GM23338 (cell line): ENCODE data around the gene ELAVL4.

Experiments used
- CREB1 ChIP-seq: fragments of 250-450 bp; sonication (Bioruptor Pico); IDR thresholded peaks from 2 replicates; pipeline ENCODE4 v1.5.0; 2020; ENCODE audit warnings: low read depth, mild to moderate bottlenecking, moderate library complexity
- EZH2 ChIP-seq: fragments of 200-600 bp; sonication (generic); IDR thresholded peaks from one replicate; pipeline ENCODE4 v1.8.0; 2017; ENCODE audit warnings: antibody characterized with exemption, mild to moderate bottlenecking, low read depth; ENCODE audit not compliant: unreplicated experiment
- EZH2phosphoT487 ChIP-seq: fragments of 200-600 bp; sonication (generic); IDR thresholded peaks from one replicate; pipeline ENCODE4 v1.8.1; 2018; ENCODE audit warnings: antibody characterized with exemption; ENCODE audit not compliant: unreplicated experiment
- JUNB ChIP-seq: IDR thresholded peaks from one replicate; pipeline ENCODE4 v1.6.1; 2016; ENCODE audit warnings: antibody characterized with exemption; ENCODE audit not compliant: unreplicated experiment
- NANOG ChIP-seq: IDR thresholded peaks from 2 replicates; pipeline ENCODE4 v1.6.1; 2016; ENCODE audit warnings: antibody characterized with exemption, borderline replicate concordance
- POLR2AphosphoS5 ChIP-seq: IDR thresholded peaks from 2 replicates; pipeline ENCODE4 v1.6.1; 2016; ENCODE audit warnings: antibody characterized with exemption, low read depth
- STAT1 ChIP-seq: IDR thresholded peaks from one replicate; pipeline ENCODE4 v1.6.1; 2016; ENCODE audit warnings: antibody characterized with exemption; ENCODE audit not compliant: unreplicated experiment
- ZNF114 ChIP-seq: fragments of 250-450 bp; sonication (Bioruptor Pico); IDR thresholded peaks from 2 replicates; pipeline ENCODE4 v1.5.0; 2020; ENCODE audit warnings: mild to moderate bottlenecking, moderate library complexity
- ZNF331 ChIP-seq: fragments of 250-450 bp; sonication (Bioruptor Pico); IDR thresholded peaks from 2 replicates; pipeline ENCODE4 v1.5.0; 2020; ENCODE audit warnings: low read depth, mild to moderate bottlenecking, moderate library complexity
- TF ChIP-seq, protein P1 (sequence below), 2 experiments: fragments of 200-600 bp in 1 of 2; sonication (generic) in 1 of 2; conservative IDR thresholded peaks; 2 replicates each; pipeline versions ENCODE4 v1.5.1 to v1.6.1; 2016 to 2017; ENCODE audit warnings: antibody characterized with exemption in 2 of 2, low read depth in 2 of 2, mild to moderate bottlenecking in 2 of 2, moderate library complexity in 1 of 2
- TF ChIP-seq, protein P2 (sequence below): IDR thresholded peaks from one replicate; pipeline ENCODE4 v1.6.1; 2018; ENCODE audit warnings: antibody characterized with exemption; ENCODE audit not compliant: unreplicated experiment
- TF ChIP-seq, protein P3 (sequence below): IDR thresholded peaks from 2 replicates; pipeline ENCODE4 v1.6.1; 2016; ENCODE audit warnings: antibody characterized with exemption
- TF ChIP-seq, protein P4 (sequence below): fragments of 250-450 bp; sonication (Bioruptor Pico); IDR thresholded peaks from 2 replicates; pipeline ENCODE4 v1.5.0; 2020; ENCODE audit warnings: mild to moderate bottlenecking, moderate library complexity

DNA sequence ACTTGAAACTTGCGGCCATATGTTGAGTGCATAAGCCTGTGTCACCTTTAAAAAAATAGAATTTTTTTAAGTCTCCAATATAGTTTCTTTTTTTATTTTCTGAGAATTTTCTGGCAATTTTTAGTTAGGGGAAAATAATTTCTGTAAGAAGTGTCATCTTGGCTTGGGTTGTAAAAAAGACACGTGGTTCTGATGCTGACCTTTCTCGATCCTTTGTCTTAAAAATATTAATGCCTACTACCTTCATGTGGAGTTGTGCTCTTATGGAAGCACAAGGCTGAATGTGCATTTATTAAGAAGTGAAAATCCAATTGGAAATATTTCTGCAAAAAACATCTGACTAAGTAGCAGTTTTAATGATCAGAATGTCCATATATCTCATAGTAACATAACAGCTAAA, 3.5 kb downstream of the ELAVL4 start:
- TF ChIP-seq, protein P1, sequence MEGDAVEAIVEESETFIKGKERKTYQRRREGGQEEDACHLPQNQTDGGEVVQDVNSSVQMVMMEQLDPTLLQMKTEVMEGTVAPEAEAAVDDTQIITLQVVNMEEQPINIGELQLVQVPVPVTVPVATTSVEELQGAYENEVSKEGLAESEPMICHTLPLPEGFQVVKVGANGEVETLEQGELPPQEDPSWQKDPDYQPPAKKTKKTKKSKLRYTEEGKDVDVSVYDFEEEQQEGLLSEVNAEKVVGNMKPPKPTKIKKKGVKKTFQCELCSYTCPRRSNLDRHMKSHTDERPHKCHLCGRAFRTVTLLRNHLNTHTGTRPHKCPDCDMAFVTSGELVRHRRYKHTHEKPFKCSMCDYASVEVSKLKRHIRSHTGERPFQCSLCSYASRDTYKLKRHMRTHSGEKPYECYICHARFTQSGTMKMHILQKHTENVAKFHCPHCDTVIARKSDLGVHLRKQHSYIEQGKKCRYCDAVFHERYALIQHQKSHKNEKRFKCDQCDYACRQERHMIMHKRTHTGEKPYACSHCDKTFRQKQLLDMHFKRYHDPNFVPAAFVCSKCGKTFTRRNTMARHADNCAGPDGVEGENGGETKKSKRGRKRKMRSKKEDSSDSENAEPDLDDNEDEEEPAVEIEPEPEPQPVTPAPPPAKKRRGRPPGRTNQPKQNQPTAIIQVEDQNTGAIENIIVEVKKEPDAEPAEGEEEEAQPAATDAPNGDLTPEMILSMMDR (conservative IDR thresholded peaks at IDR 0.05; ENCODE audit: low read depth in 2 of 2): no peak
- TF ChIP-seq POLR2AphosphoS5 (no peak), EZH2phosphoT487 (no peak), JUNB (no peak), ZNF114 (CRISPR knock-in tag) (no peak), EZH2 (no peak), CREB1 (CRISPR knock-in tag) (no peak), NANOG (no peak), STAT1 (no peak), ZNF331 (CRISPR knock-in tag) (no peak)
- TF ChIP-seq, protein P2, sequence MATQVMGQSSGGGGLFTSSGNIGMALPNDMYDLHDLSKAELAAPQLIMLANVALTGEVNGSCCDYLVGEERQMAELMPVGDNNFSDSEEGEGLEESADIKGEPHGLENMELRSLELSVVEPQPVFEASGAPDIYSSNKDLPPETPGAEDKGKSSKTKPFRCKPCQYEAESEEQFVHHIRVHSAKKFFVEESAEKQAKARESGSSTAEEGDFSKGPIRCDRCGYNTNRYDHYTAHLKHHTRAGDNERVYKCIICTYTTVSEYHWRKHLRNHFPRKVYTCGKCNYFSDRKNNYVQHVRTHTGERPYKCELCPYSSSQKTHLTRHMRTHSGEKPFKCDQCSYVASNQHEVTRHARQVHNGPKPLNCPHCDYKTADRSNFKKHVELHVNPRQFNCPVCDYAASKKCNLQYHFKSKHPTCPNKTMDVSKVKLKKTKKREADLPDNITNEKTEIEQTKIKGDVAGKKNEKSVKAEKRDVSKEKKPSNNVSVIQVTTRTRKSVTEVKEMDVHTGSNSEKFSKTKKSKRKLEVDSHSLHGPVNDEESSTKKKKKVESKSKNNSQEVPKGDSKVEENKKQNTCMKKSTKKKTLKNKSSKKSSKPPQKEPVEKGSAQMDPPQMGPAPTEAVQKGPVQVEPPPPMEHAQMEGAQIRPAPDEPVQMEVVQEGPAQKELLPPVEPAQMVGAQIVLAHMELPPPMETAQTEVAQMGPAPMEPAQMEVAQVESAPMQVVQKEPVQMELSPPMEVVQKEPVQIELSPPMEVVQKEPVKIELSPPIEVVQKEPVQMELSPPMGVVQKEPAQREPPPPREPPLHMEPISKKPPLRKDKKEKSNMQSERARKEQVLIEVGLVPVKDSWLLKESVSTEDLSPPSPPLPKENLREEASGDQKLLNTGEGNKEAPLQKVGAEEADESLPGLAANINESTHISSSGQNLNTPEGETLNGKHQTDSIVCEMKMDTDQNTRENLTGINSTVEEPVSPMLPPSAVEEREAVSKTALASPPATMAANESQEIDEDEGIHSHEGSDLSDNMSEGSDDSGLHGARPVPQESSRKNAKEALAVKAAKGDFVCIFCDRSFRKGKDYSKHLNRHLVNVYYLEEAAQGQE: no peak
- TF ChIP-seq, protein P3, sequence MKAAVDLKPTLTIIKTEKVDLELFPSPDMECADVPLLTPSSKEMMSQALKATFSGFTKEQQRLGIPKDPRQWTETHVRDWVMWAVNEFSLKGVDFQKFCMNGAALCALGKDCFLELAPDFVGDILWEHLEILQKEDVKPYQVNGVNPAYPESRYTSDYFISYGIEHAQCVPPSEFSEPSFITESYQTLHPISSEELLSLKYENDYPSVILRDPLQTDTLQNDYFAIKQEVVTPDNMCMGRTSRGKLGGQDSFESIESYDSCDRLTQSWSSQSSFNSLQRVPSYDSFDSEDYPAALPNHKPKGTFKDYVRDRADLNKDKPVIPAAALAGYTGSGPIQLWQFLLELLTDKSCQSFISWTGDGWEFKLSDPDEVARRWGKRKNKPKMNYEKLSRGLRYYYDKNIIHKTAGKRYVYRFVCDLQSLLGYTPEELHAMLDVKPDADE: no peak
- TF ChIP-seq, protein P4, sequence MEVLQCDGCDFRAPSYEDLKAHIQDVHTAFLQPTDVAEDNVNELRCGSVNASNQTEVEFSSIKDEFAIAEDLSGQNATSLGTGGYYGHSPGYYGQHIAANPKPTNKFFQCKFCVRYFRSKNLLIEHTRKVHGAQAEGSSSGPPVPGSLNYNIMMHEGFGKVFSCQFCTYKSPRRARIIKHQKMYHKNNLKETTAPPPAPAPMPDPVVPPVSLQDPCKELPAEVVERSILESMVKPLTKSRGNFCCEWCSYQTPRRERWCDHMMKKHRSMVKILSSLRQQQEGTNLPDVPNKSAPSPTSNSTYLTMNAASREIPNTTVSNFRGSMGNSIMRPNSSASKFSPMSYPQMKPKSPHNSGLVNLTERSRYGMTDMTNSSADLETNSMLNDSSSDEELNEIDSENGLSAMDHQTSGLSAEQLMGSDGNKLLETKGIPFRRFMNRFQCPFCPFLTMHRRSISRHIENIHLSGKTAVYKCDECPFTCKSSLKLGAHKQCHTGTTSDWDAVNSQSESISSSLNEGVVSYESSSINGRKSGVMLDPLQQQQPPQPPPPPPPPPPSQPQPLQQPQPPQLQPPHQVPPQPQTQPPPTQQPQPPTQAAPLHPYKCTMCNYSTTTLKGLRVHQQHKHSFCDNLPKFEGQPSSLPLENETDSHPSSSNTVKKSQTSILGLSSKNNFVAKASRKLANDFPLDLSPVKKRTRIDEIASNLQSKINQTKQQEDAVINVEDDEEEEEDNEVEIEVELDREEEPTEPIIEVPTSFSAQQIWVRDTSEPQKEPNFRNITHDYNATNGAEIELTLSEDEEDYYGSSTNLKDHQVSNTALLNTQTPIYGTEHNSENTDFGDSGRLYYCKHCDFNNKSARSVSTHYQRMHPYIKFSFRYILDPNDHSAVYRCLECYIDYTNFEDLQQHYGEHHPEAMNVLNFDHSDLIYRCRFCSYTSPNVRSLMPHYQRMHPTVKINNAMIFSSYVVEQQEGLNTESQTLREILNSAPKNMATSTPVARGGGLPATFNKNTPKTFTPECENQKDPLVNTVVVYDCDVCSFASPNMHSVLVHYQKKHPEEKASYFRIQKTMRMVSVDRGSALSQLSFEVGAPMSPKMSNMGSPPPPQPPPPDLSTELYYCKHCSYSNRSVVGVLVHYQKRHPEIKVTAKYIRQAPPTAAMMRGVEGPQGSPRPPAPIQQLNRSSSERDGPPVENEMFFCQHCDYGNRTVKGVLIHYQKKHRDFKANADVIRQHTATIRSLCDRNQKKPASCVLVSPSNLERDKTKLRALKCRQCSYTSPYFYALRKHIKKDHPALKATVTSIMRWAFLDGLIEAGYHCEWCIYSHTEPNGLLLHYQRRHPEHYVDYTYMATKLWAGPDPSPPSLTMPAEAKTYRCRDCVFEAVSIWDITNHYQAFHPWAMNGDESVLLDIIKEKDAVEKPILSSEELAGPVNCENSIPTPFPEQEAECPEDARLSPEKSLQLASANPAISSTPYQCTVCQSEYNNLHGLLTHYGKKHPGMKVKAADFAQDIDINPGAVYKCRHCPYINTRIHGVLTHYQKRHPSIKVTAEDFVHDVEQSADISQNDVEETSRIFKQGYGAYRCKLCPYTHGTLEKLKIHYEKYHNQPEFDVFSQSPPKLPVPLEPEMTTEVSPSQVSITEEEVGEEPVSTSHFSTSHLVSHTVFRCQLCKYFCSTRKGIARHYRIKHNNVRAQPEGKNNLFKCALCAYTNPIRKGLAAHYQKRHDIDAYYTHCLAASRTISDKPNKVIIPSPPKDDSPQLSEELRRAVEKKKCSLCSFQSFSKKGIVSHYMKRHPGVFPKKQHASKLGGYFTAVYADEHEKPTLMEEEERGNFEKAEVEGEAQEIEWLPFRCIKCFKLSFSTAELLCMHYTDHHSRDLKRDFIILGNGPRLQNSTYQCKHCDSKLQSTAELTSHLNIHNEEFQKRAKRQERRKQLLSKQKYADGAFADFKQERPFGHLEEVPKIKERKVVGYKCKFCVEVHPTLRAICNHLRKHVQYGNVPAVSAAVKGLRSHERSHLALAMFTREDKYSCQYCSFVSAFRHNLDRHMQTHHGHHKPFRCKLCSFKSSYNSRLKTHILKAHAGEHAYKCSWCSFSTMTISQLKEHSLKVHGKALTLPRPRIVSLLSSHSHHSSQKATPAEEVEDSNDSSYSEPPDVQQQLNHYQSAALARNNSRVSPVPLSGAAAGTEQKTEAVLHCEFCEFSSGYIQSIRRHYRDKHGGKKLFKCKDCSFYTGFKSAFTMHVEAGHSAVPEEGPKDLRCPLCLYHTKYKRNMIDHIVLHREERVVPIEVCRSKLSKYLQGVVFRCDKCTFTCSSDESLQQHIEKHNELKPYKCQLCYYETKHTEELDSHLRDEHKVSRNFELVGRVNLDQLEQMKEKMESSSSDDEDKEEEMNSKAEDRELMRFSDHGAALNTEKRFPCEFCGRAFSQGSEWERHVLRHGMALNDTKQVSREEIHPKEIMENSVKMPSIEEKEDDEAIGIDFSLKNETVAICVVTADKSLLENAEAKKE (CRISPR knock-in tag): no peak
